CD8-positive, alpha-beta memory T cell (primary cell): ENCODE results near the gene WASHC1. TPM values are rescaled to one million over a fixed set of nuclear protein-coding genes. Genes with fewer than 3 reads are reported as not detected.
"Not testable (repeated sequence)": the region's sequence is repeated elsewhere in the genome, so short reads cannot be mapped to it uniquely, and the experiment has no call there.

Experiments
- CTCF ChIA-PET: fragments of 350-600 bp; sonication (Branson Sonifier 250); formaldehyde crosslinking; loops from one replicate; lab custom pipeline; 2021; ENCODE audit warnings: antibody characterized with exemption; lab: Charles Lee
- POLR2A ChIA-PET: fragments of 350-600 bp; sonication (Branson Sonifier 250); formaldehyde crosslinking; loops from one replicate; lab custom pipeline; 2021; ENCODE audit warnings: antibody characterized with exemption; lab: Charles Lee
- DNase-seq, 5 donors: peaks; one replicate each; pipeline versions ENCODE4 v3.0.0 to v3.0.0-alpha.2; 2020 to 2022; ENCODE audit warnings: mixed read lengths in 1 of 5
- H3K27ac ChIP-seq: one replicate; pipeline ENCODE4 v1.7.0; 2013; ENCODE audit warnings: low read depth, mild to moderate bottlenecking, low read length, moderate library complexity
- H3K27me3 ChIP-seq: 2 replicates; pipeline ENCODE4 v1.7.0; 2013; ENCODE audit warnings: low read length, mild to moderate bottlenecking; ENCODE audit not compliant: insufficient read depth, poor library complexity, severe bottlenecking
- H3K36me3 ChIP-seq: 2 replicates; pipeline ENCODE4 v1.7.0; 2013; ENCODE audit warnings: mild to moderate bottlenecking, low read length, moderate library complexity; ENCODE audit not compliant: insufficient read depth
- H3K4me1 ChIP-seq: 2 replicates; pipeline ENCODE4 v1.7.0; 2013; ENCODE audit warnings: mild to moderate bottlenecking, low read length, moderate library complexity; ENCODE audit not compliant: insufficient read depth
- H3K4me3 ChIP-seq: 2 replicates; pipeline ENCODE4 v1.7.0; 2013; ENCODE audit warnings: mild to moderate bottlenecking, low read length
- H3K9me3 ChIP-seq: 2 replicates; pipeline ENCODE4 v1.7.0; 2013; ENCODE audit warnings: mild to moderate bottlenecking, low read length
- H3K27ac Mint-ChIP-seq, 8 donors: one replicate each; pipeline ENCODE4 v1.8.0; 2020 to 2021; ENCODE audit warnings: mixed read lengths in 8 of 8, mild to moderate bottlenecking in 6 of 8, inconsistent platforms in 3 of 8, moderate library complexity in 3 of 8
- H3K27me3 Mint-ChIP-seq, 2 donors: one replicate each; pipeline ENCODE4 v1.8.0; 2020 to 2021; ENCODE audit warnings: mixed read lengths in 2 of 2, mild to moderate bottlenecking in 1 of 2, moderate library complexity in 1 of 2
- H3K36me3 Mint-ChIP-seq, 3 donors: one replicate each; pipeline ENCODE4 v1.8.0; 2020 to 2021; ENCODE audit warnings: mixed read lengths in 3 of 3, inconsistent platforms in 1 of 3, mild to moderate bottlenecking in 1 of 3
- H3K4me1 Mint-ChIP-seq, 3 donors: one replicate each; pipeline ENCODE4 v1.8.0; 2020 to 2021; ENCODE audit warnings: mixed read lengths in 3 of 3, inconsistent platforms in 1 of 3, mild to moderate bottlenecking in 1 of 3
- H3K4me3 Mint-ChIP-seq, 7 donors: one replicate each; pipeline ENCODE4 v1.8.0; 2020 to 2021; ENCODE audit warnings: mixed read lengths in 7 of 7, mild to moderate bottlenecking in 6 of 7, moderate library complexity in 4 of 7, inconsistent platforms in 2 of 7
- H3K9me3 Mint-ChIP-seq, 5 donors: one replicate each; pipeline ENCODE4 v1.8.0; 2020 to 2022; ENCODE audit warnings: mixed read lengths in 5 of 5, mild to moderate bottlenecking in 3 of 5, moderate library complexity in 2 of 5, inconsistent platforms in 1 of 5
- polyA plus RNA-seq: library from polyadenylated mRNA; unstranded; fragments of 300-500 nt; fragmentation: Illumina TruSeq; gene quantifications from one replicate; pipeline ENCODE4 v1.2.3, GENCODE V29; 2021
- total RNA-seq, 2 experiments: library from RNA; stranded (reverse); gene quantifications; one replicate each; pipeline ENCODE4 v1.2.3, GENCODE V29; 2021

The WASHC1 gene
- total and polyA plus RNA-seq, 3 experiments from 2014 or later: 1.5 to 16.4 (median 15.7) TPM

DNA sequence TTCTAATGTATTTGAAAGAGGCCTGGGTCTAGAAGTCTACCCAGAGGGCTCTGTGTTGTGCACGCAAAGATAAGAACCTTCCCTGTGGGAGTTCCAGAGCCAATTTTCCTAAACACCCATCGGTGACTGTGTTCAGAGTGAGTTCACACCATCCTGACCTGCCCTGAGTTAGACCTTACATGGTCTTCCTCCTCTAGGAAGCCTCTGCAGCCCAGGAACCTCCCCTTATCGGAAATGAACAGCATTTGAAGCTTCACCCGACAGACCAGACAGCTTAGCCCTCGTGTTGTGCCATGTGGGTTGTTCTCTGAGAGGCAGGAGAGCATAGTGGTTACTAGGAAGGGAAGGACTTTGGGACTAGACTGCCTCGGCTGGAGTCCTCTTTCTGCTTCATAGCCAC is 3.1 kb upstream of the WASHC1 start:
- CTCF ChIA-PET, H3K36me3 ChIP-seq, H3K27me3 Mint-ChIP-seq, DNase-seq, H3K27me3 ChIP-seq, POLR2A ChIA-PET, H3K4me1 ChIP-seq, H3K4me3 Mint-ChIP-seq, H3K27ac Mint-ChIP-seq, H3K27ac ChIP-seq, H3K9me3 ChIP-seq, H3K9me3 Mint-ChIP-seq, H3K36me3 Mint-ChIP-seq, H3K4me1 Mint-ChIP-seq, H3K4me3 ChIP-seq: not testable (repeated sequence)

DNA sequence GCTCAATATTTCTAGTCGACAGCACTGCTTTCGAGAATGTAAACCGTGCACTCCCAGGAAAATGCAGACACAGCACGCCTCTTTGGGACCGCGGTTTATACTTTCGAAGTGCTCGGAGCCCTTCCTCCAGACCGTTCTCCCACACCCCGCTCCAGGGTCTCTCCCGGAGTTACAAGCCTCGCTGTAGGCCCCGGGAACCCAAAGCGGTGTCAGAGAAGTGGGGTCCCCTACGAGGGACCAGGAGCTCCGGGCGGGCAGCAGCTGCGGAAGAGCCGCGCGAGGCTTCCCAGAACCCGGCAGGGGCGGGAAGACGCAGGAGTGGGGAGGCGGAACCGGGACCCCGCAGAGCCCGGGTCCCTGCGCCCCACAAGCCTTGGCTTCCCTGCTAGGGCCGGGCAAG is 481 bp downstream of the WASHC1 start:
- H3K27ac Mint-ChIP-seq, DNase-seq, POLR2A ChIA-PET, H3K27me3 ChIP-seq, H3K4me3 ChIP-seq, CTCF ChIA-PET, H3K27ac ChIP-seq, H3K27me3 Mint-ChIP-seq, H3K36me3 Mint-ChIP-seq, H3K36me3 ChIP-seq, H3K4me3 Mint-ChIP-seq, H3K9me3 Mint-ChIP-seq, H3K9me3 ChIP-seq, H3K4me1 ChIP-seq, H3K4me1 Mint-ChIP-seq: not testable (repeated sequence)

DNA sequence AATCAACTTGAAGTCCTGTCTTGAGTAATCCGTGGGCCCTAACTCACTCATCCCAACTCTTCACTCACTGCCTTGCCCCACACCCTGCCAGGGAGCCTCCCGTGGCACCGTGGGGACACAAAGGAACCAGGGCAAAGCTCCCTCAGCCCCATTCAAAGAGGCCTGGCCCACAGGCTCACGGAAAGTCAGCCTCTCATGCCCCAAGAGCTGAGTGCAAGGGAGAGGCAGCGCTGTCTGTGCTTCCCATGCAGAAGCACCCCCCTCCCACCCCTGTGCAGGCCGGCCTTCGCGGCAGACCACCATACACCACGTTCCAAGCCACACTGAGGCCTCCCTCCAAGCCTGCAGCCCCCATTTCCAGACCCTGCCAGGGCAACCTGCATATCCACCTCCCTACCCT is 7.6 kb downstream of the WASHC1 start:
- POLR2A ChIA-PET, H3K36me3 ChIP-seq, H3K27me3 ChIP-seq, H3K36me3 Mint-ChIP-seq, H3K4me1 Mint-ChIP-seq, H3K9me3 Mint-ChIP-seq, H3K27me3 Mint-ChIP-seq, H3K4me3 ChIP-seq, H3K9me3 ChIP-seq, H3K27ac ChIP-seq, H3K4me3 Mint-ChIP-seq, CTCF ChIA-PET, H3K27ac Mint-ChIP-seq, H3K4me1 ChIP-seq, DNase-seq: not testable (repeated sequence)

DNA sequence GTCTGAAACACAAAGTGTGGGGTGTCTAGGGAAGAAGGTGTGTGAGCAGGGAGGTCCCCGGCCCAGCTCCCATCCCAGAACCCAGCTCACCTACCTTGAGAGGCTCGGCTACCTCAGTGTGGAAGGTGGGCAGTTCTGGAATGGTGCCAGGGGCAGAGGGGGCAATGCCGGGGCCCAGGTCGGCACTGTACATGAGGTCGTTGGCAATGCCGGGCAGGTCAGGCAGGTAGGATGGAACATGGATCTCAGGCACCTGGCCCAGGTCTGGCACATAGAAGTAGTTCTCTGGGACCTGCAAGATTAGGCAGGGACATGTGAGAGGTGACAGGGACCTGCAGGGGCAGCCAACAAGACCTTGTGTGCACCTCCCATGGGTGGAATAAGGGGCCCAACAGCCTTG is 12.4 kb downstream of the WASHC1 start:
- H3K27ac ChIP-seq, H3K27me3 ChIP-seq, H3K27me3 Mint-ChIP-seq, H3K4me3 ChIP-seq, H3K36me3 ChIP-seq, H3K4me1 Mint-ChIP-seq, H3K4me3 Mint-ChIP-seq, H3K9me3 Mint-ChIP-seq, H3K36me3 Mint-ChIP-seq, H3K27ac Mint-ChIP-seq, CTCF ChIA-PET, POLR2A ChIA-PET, H3K9me3 ChIP-seq, DNase-seq, H3K4me1 ChIP-seq: not testable (repeated sequence)

DNA sequence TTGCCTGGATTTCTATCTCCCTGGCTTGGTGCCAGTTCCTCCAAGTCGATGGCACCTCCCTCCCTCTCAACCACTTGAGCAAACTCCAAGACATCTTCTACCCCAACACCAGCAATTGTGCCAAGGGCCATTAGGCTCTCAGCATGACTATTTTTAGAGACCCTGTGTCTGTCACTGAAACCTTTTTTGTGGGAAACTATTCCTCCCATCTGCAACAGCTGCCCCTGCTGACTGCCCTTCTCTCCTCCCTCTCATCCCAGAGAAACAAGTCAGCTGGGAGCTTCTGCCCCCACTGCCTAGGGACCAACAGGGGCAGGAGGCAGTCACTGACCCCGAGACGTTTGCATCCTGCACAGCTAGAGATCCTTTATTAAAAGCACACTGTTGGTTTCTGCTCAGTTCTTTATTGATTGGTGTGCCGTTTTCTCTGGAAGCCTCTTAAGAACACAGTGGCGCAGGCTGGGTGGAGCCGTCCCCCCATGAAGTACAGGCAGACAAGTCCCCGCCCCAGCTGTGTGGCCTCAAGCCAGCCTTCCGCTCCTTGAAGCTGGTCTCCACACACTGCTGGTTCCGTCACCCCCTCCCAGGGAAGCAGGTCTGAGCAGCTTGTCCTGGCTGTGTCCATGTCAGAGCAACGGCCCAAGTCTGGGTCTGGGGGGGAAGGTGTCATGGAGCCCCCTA is 15.0 kb downstream of the WASHC1 start:
- H3K36me3 ChIP-seq, DNase-seq, H3K4me3 Mint-ChIP-seq, H3K36me3 Mint-ChIP-seq, POLR2A ChIA-PET, H3K27ac ChIP-seq, CTCF ChIA-PET, H3K4me3 ChIP-seq, H3K27me3 Mint-ChIP-seq, H3K4me1 ChIP-seq, H3K9me3 Mint-ChIP-seq, H3K4me1 Mint-ChIP-seq, H3K27me3 ChIP-seq, H3K27ac Mint-ChIP-seq, H3K9me3 ChIP-seq: not testable (repeated sequence)

DNA sequence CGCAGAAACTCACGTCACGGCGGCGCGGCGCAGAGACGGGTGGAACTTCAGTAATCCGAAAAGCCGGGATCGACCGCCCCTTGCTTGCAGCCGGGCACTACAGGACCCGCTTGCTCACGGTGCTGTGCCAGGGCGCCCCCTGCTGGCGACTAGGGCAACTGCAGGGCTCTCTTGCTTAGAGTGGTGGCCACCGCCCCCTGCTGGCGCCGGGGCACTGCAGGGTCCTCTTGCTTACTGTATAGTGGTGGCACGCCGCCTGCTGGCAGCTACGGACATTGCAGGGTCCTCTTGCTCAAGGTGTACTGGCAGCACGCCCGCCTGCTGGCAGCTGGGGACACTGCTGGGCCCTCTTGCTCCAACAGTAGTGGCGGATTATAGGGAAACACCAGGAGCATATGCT is 18.1 kb downstream of the WASHC1 start:
- H3K9me3 ChIP-seq, POLR2A ChIA-PET, H3K27me3 ChIP-seq, H3K36me3 Mint-ChIP-seq, H3K4me3 ChIP-seq, H3K4me3 Mint-ChIP-seq, CTCF ChIA-PET, H3K4me1 ChIP-seq, H3K27ac ChIP-seq, H3K4me1 Mint-ChIP-seq, H3K36me3 ChIP-seq, H3K9me3 Mint-ChIP-seq, H3K27me3 Mint-ChIP-seq: not testable (repeated sequence)
- peak; percentile 63 to 82 (median 67) for DNase-seq
- H3K27ac Mint-ChIP-seq: peak overlapping the region in 1 of 8 donors; percentile 42

DNA sequence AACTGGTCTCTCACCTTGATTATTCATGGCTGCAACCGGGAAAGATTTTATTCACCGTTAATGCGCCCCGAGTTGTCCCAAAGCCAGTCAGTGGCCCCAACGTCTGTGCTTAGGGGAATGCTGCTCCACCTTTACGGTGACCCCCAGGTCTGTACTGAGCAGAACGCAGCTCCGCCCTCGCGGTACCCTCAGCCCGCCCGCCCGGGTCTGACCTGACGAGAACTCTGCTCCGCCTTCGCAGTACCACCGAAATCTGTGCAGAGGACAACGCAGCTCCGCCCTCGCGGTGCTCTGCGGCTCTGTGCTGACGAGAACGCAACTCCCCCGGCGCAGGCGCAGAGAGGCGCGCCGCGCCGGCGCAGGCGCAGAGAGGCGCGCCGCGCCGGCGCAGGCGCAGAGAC is 18.6 kb downstream of the WASHC1 start:
- peak overlapping the region in 1 of 7 donors; percentile 66 for H3K4me3 Mint-ChIP-seq
- H3K9me3 Mint-ChIP-seq, H3K4me1 Mint-ChIP-seq, H3K27me3 Mint-ChIP-seq, H3K9me3 ChIP-seq, H3K36me3 ChIP-seq, POLR2A ChIA-PET, H3K4me1 ChIP-seq, CTCF ChIA-PET, H3K36me3 Mint-ChIP-seq, H3K4me3 ChIP-seq, H3K27me3 ChIP-seq, H3K27ac ChIP-seq: not testable (repeated sequence)
- H3K27ac Mint-ChIP-seq: peak overlapping the region in 1 of 8 donors; percentile 71
- peak in 3 of 5 donors; percentile 13 to 54 (median 16) for DNase-seq

DNA sequence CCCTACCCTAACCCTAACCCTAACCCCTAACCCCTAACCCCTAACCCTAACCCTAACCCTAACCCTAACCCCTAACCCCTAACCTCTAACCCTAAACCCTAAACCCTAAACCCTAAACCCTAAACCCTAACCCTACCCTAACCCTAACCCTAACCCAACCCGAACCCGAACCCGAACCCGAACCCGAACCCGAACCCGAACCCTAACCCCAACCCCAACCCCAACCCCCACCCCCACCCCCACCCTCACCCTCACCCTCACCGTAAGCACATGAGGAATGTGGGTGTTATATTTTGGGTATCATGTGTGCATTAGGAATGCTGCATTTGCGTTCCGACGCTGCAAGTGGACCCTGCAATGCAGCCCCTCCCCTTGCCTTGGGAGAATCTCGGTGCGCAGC is 19.0 kb downstream of the WASHC1 start:
- H3K4me3 ChIP-seq, CTCF ChIA-PET, H3K36me3 ChIP-seq, H3K27ac ChIP-seq, DNase-seq, H3K27me3 ChIP-seq, H3K9me3 Mint-ChIP-seq, H3K36me3 Mint-ChIP-seq, H3K4me3 Mint-ChIP-seq, H3K9me3 ChIP-seq, H3K4me1 ChIP-seq, H3K27me3 Mint-ChIP-seq, POLR2A ChIA-PET, H3K4me1 Mint-ChIP-seq: not testable (repeated sequence)
- peak overlapping the region in 1 of 8 donors; percentile 71 for H3K27ac Mint-ChIP-seq
